Stimulated activated CD4-positive, alpha-beta T cell treated with anti-CD3 and anti-CD28 coated beads, Interleukin-2, amount 100 ng/mL, for 4 hours (primary cell): ENCODE results near the gene PPP2R2C.

Source experiments
- DNase-seq: peaks from one replicate; pipeline ENCODE4 v3.0.0-alpha.2; 2020; ENCODE audit warnings: low read depth

Gene PPP2R2C

DNA sequence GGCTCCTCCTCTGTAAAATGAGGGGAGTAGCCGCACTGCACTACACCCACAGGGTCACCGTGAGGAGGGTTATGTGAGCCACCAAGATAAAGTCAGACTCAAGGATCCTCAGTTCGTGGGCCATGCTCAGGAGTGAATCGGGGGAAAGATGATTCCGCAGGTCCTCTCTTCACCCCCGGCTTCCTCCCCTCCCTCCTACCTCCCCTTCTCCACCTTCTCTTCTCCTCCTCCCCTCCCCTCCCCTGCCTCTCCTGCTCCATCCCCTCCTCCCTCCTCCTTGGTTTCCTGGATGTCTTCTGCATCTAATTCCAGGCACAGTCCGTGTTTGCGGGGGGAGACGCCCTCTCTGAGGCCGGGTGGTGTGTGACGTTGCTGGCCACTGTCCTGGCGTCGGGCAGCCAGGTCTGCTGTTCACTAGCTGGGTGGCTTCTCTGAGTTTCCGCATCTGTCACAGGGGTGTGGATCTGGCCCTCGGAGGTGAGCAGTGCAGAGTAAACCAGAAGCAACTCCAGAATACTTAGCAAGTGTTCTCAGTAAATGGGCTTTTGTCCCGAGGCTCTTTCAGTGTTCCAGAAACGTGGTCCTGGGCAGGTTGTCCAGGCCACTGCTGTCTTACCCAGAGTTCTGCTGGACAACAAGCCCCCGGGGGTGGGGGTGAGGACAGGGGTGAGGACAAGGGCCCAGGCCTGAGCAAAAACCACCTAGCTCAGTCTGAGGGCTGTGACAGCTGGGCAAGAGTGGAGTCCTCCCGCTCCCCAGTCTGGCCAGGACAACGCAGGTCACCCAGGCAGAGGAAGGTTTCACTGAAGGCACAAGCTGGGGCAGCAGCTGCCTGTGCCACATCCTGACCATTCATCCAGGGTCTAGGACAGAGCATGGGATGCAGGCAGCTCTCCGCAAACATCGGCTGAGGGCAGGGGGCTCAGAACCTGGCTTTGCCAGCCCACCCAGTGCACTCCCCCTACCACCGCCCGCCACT is 92.4 kb downstream of the PPP2R2C start:
- no peak for DNase-seq

DNA sequence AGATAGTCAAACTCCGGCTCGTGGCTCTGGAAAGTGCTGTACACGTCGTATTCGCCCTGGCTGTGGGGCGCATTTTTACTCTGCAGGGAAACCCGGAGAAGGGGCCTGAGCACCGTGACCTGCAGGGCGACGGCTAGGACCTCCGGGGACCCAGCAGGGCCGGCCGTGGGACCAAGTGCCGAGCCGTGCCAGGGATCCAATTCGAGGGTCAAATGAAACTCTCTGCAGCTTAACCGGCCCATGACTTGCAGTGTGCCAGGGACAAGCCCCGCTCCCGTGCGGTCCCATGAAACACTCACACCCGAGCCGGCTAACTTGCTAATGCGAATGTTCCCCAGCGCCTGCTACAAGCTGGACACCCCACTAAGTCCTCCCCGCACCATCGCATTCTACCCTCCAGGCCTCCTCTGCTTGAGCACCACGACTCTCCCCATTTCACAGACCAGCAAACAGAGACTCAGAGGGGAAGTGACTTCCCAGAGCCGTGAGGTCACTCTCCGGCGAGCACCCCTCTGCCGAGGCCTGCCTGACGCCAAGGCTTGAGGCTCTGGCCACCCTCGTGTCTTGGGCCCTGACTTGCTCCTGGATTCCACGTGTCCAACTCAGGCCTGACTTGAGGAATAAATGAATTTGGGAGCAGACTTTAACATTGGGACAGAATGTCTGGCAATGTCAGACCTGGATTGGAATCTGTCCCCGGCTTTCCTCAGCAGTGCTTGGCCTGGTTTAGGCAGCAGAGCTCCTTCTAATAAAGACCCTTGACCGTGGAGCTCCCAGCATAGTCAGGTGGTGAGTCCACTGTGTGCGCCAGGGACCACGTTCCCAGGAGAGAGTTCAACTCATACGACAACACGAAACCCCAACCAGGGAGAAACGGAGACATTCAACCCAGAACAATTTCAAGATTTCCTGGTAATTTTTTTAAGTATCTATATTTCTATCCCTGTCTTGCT is 93.6 kb downstream of the PPP2R2C start:
- no peak for DNase-seq

- DNase-seq: no peak
Measured at GRCh38 chr4:6377626-6378492, 94.6 kb downstream of the PPP2R2C start.

GRCh38 chr4:6375620-6376295 is 96.7 kb downstream of the PPP2R2C start:
- DNase-seq: no peak

GRCh38 chr4:6374575-6374974 is 97.8 kb downstream of the PPP2R2C start:
- DNase-seq: no peak

GRCh38 chr4:6373541-6374410 is 98.6 kb downstream of the PPP2R2C start:
- no peak for DNase-seq

DNA sequence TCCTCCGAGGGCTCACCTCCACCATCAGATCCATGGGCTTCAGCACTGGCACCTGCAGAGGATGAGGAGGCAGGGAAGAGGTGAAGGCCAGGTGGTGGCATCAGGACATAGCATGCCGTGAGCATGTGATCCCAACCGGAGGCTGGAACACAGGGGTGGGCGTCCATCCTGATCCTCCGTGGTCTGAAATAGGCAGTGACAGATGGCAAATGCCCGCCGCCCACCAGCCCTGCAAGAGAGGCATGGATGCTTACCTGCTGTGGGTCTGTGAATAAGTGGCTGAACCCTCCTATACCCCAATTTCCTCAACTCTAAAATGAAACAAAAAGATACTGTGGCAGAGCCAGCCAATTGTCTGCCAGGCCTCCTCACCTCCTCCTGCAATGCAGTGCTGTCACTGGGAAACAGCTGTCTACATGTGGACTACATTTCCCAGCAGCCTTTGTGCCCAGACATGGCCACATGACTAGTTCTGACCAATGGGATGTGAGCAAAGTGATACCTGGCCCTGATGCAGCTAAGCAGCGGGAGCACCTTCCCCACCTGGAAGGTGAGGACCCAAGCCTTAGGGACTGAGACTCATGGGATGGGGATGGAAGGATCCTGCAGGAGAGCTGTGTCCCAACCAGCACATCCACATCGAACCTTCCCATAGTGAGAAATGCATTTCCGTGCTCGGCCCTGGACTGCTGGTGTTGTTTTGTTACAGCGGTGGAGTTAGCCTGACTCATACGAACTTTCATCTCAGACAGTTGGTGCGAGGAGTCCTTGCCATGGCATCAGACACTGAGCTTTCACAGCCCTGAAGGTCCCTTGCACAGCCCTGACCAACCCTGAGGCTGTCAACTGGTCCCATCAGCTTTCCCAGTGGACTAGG is 99.5 kb downstream of the PPP2R2C start:
- DNase-seq: no peak

DNA sequence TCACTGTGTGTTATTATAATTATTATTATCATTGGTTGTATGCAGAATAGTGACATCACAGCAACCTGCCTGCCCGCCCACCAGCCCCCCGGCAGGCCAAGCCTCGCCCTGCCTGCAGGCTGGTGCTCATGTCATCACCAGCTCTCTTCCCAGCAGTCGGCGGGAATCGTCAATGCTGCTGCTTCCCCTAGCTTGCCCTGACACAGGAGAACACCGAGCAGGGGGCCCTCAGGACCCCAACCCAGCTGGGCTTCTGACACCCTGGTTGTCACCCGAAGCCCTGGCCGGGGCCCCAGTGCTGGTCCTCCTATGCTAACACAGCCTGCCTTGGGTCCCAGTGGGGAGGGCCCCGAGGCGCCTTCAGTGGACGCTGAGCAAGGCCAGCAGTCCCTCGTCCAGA is 100.6 kb downstream of the PPP2R2C start:
- no peak for DNase-seq

- no peak for DNase-seq
Measured at GRCh38 chr4:6371271-6371670, 101.1 kb downstream of the PPP2R2C start.

DNA sequence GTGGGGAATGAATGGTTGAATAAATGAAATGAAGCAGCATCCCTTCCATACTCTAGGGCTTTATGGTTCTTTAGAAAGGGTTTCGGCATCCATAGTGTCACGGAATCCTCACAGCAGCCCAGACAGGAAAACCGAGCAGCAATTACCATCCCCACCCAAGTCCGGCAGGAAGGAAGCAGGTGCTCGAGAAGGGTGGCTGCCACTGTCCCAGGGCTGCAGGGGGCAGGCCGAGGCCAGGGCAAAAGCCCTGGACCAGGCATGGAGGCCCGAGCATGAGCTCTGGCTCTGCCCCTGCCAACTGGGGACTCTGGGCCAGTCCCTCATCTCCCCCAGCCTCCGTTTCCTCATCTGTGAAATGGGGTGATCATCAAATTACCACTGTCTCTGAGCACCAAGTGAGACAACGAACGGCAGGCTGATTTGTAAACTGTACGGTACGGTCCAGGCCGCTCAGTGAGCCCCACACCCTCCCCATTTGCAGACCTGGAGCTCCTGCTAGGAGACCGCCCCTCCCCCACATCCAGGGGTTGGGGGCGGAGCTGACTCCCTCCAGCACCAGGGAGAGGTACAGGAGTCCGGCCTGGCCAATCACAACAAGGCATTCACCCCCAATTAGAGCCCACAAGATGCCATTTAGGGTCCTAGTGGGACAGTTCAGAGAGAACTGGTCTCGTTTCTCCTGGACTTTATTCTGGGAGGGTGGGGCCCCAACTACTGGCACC is 102.3 kb downstream of the PPP2R2C start:
- DNase-seq: no peak

GRCh38 chr4:6369511-6369910 is 102.9 kb downstream of the PPP2R2C start:
- DNase-seq: no peak

DNA sequence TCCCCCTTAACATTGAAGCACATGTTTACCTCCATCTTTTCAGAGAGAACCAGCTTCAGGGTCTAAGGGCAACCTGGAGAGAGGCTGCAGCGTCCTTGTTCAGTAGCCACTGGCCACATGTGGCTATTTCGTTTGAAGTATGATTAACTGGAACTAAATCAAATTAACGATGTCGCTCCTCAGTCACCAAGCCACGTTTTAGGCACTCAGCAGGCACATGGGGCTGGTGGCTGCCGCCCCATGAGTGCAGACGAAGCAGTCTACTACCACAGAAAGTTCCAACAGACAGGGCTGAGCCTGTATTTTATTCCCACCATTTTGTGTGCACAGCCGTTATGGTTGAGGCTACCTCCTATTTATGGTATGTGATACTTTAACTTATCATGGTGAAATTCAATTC is 103.4 kb downstream of the PPP2R2C start:
- no peak for DNase-seq

- DNase-seq: no peak
Measured at GRCh38 chr4:6368601-6369000, 103.8 kb downstream of the PPP2R2C start.

DNA sequence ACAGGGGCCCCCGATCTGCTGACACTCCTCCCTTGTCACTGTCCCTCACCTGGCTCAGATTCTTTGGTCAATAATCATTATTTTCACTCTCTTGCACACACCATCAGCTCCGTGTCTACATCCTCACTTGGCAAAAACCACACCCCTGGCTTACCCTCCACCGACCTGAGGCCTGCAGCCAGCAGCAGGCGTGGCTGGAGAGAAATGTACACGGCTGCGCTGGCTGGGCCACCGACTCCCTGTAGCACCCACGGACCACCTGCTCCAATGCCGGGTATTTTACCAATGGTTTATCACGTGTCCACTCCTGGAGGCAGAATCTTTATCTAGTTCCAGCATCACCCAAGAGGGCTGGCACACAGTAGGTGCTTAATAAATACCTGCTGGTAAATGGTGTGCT is 104.3 kb downstream of the PPP2R2C start:
- no peak for DNase-seq

GRCh38 chr4:6367371-6367851 is 105.0 kb downstream of the PPP2R2C start:
- DNase-seq: no peak

DNA sequence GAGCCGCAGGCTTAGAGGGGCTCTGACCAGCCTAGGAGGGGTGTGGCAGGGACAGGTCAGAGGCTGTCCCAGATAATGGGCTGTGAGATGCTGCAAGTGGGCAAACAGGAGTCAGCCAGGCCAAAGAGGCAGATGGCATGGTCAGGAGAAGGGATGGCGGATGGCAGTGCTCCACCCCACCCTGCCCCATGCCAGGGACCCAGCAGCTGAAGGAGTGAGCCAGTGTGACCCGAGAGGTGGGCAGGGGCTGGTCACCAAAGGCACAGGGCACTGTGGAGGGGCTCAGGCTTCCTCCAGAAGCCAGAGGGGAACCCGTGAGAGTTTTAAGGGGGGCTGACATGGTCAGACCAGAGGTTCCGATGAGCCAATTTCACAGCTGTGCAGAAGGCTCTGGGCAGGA is 105.8 kb downstream of the PPP2R2C start:
- DNase-seq: no peak

DNA sequence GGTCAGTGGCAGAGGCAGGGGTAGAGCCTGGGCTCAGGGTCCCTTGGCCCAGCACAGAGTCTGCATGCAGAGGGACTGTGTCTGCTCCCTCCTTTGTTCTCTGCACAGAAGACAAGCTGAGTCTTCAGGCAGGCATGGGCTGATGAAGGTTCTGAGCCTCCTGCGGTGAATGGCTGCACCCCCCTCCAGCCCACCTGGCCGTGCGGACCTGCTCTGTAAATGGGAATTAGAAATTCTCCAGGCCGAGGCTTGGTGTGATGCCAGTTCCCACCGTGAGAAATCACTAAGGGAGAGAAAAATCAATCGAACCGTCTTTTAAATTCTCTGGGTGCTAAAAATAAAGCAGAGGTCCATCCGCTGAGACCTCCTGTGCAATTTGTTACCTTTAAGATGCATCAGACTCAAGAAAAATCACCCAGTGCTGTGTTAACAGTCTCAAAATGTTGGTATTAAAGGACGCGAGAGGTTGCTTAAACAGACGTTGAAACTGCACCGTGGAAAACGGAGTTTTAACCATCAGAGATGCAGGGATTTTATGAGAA is 106.8 kb downstream of the PPP2R2C start:
- DNase-seq: no peak

DNA sequence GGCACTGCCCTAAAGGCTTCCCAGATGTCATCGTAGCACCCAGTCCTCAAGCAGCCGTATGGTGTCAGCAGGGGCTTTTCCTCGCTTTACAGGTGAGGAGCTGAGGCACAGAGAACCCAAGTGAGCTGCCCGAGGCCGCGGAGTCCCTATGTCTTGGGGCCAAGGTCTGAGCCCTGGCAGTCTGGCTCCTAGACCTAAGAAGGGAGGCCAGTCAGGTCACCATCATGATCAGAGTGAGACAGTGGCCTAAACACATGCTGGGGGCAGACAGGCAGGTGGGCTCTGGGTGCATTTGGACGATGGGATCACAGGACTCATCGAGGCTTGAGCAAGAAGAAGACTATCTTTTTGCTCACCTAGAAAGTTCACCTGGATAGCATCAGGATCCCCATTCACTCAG is 107.8 kb downstream of the PPP2R2C start:
- no peak for DNase-seq
